OCI-M2 (cell line): ENCODE measurements around the gene FAM120AOS.
A peak's percentile ranks its signal among the peaks of the same experiment; 100 is the strongest.

Experiments
- DNase-seq: peaks from one replicate; lab custom pipeline; 2025; ENCODE audit not compliant: unreplicated experiment; lab: John Stamatoyannopoulos, UW

FAM120AOS gene

GRCh38 chr9:93467462-93467861 lies 14.1 kb upstream of the FAM120AOS start:
- DNase-seq: no peak

- no peak for DNase-seq
These were observed 13.7 kb upstream of the FAM120AOS start for GRCh38 chr9:93467062-93467416.

GRCh38 chr9:93466416-93467061 lies 13.2 kb upstream of the FAM120AOS start:
- DNase-seq: no peak

- DNase-seq: no peak
These were observed 12.5 kb upstream of the FAM120AOS start for GRCh38 chr9:93465855-93466254.

- no peak for DNase-seq
These were observed 11.5 kb upstream of the FAM120AOS start for GRCh38 chr9:93464876-93465275.

- no peak for DNase-seq
These were observed 11.0 kb upstream of the FAM120AOS start for GRCh38 chr9:93464395-93464794.

GRCh38 chr9:93463638-93464248 lies 10.4 kb upstream of the FAM120AOS start:
- no peak for DNase-seq

- DNase-seq: no peak
These were observed 8.4 kb upstream of the FAM120AOS start for GRCh38 chr9:93461821-93462220.

GRCh38 chr9:93461414-93461743 lies 8.0 kb upstream of the FAM120AOS start:
- no peak for DNase-seq

GRCh38 chr9:93460689-93461413 lies 7.5 kb upstream of the FAM120AOS start:
- no peak for DNase-seq

- no peak for DNase-seq
These were observed 6.1 kb upstream of the FAM120AOS start for GRCh38 chr9:93459432-93459847.

GRCh38 chr9:93458712-93459111 lies 5.3 kb upstream of the FAM120AOS start:
- no peak for DNase-seq

- DNase-seq: no peak
These were observed 3.6 kb upstream of the FAM120AOS start for GRCh38 chr9:93457006-93457405.

- no peak for DNase-seq
These were observed 3.1 kb upstream of the FAM120AOS start for GRCh38 chr9:93456504-93456903.

GRCh38 chr9:93456022-93456421 lies 2.6 kb upstream of the FAM120AOS start:
- DNase-seq: no peak

- DNase-seq: no peak
These were observed 703 bp downstream of the FAM120AOS start for GRCh38 chr9:93452710-93453046.

- DNase-seq: no peak
These were observed 1.3 kb downstream of the FAM120AOS start for GRCh38 chr9:93451849-93452709.

- no peak for DNase-seq
These were observed 2.2 kb downstream of the FAM120AOS start, which contains the start of gene FAM120A for GRCh38 chr9:93450945-93451815. Gene FAM120A (plus strand): TSS chr9:93451685. CDS start chr9:93451916, 231 bp downstream.

GRCh38 chr9:93447655-93448054 lies 5.7 kb downstream of the FAM120AOS start:
- peak; percentile 29 for DNase-seq

GRCh38 chr9:93446073-93446472 lies 7.3 kb downstream of the FAM120AOS start:
- no peak for DNase-seq
